Islet of Langerhans (tissue), 1 donor: ENCODE results near the gene ADARB1.

ENCODE experiments used
- FAIRE-seq: peaks from one replicate; lab custom pipeline; 2011; peaks lifted over from hg19 to GRCh38; lab: Jason Lieb, UNC

ADARB1 gene

DNA sequence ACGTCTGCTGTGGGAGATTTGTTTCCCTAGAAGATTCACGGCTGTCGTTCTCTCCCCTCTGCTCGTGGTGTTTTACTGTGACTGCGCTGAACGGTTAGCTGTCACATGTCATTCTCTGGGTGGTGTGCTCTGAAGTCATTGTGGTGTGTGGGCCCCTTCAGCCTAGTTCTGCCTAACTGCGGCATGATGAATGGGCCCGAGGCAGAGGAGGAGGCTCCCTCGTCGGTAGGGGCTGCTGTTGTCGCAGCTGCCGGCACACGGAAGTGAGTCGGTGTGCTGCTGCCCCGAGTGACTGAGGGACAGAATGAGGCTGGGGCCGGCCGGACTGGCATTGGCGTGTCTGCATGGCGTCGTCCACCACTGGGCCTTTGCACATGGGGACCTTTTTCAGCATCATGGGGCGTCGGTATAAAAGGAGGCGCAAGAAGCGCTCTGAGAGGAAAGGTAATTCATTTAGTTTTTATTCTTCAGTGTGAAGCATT is 77.9 kb downstream of the ADARB1 start:
- FAIRE-seq, result no peak

DNA sequence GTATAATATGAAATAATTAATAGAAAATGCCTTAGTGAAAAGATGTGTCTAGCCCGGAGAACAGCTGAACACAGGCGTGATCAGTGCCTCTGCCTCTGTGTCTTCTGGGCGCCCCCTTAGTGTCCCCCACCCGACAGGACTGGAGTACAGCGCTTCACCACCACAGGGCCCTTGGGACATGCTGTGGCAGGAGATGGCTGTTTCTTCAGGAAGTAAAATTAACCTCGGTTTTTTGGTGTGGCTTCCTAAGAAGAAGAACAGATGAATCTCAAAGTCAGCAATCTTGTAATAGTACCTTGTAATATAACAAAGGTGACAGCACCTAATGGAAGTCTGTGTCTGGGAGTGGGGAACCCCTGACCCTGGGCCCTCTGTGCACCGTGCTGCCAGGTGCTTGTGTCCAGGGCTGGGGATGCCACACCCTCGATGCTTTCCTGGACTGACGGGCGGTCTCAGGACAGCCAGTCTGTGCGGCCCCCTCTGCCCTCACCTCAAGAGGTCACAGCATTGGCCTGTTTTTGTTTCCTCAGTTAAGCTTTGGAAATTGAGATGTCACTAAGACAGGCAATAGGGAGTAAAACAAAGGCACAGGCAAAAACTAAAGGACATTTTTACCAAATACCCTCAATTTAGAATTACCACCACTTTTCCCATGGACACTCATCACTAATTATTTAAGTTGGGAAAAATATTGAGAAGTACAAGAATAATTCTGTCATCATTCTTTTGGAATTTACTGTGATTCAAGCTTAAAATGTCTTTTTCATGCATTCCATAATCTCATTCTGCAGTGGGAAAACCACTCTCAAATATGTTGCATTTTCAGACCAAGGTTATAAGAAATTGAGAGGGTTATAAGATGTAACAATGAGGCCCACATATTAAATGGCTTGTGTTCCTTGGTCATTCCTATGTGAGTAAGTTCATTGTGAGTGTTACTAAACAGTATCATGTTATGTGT is 79.3 kb downstream of the ADARB1 start:
- FAIRE-seq, result no peak

DNA sequence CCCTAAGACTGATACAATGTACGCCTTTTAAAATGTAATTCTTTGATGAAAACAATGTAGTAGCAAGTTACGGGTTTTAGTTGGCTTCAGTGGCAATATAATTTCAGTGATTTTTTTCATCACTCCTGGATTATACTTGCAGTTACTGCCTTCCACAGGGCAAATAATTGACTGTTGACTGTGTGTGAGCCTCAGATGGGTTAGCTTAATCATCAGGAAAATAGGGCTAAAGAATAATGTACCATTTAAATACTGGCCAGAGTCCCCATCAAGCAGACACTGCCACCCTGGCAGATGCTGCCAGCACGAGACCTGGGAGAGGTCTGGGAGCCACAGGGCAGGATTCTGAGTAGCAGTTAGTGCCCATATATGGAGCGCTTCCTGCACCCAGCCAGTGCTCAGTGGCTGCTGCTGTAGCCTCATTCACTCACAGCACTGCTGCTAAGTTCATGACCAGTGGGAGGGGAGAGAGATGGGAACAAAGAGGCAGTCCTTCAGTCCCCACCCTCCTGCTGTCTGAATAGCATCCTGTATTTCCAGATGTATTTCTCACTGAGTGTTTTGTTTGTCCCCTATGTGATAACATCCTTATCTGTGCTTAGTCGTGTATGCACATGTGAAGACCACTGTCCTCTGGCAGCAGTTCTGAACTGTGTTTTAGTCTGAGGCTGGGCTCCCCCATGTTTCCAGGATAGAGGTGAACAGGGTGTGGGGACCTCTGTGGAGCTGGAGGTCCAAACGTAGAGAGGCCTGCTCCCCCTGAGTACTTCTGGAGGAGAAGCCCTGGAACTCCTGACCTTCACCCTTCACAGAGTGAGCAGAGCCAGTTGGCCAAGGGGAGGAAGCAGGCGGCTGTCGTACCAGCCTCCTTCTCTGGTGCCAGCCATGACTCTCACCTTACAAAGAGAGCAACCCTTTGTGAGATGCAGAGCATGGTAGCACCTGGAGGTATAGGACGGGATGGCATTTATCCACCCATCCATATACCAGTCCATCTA is 80.4 kb downstream of the ADARB1 start:
- no peak for FAIRE-seq

DNA sequence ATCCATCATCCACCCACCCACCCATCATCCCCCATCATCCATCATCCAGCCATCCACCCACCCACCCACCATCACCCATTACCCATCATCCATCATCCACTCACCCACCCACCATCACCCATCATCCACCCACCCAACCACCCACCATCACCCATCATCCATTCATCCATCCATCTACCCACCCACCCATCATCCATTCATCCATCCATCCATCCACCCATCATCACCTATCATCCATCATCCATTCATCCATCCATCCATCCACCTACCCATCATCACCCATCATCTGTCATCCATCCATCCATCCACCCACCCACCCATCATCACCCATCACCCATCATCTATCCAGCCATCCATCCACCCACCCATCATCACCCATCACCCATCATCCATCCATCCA is 81.5 kb downstream of the ADARB1 start:
- FAIRE-seq, result no peak

DNA sequence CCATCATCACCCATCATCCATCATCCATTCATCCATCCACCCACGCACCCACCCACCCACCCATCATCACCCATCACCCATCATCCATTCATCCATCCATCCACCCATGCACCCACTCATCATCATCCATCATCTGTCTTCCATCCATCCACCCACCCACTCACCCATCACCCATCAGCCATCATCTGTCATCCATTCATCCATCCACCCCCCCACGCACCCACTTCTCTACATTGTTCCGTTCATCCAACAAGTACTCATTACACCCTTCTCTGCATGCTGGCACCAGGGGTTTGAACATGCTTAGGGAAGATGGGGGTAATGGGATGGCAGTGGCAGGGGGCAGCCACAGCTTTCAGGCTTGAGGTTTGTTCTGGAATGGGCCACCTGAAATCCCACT is 82.1 kb downstream of the ADARB1 start:
- FAIRE-seq, result no peak

DNA sequence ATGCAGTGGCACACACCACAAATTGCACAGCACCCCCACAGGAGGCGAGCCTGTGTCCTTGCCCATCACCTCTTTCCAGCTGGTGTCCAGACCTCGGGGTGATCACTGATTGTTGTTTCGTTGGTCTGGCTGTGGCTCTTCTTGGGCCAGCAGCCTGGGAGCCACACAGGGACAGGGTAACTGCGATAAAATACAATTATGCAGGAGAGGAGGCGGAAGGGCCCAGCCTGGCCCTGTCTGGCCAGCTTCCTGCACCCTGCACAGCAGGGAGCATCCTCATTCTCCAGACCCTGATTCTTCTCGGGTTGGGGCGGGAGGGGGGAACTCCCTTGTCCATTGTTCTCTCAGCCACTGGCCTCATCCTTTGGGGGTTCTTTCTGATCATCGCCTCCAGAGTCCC is 83.6 kb downstream of the ADARB1 start:
- FAIRE-seq, result no peak

DNA sequence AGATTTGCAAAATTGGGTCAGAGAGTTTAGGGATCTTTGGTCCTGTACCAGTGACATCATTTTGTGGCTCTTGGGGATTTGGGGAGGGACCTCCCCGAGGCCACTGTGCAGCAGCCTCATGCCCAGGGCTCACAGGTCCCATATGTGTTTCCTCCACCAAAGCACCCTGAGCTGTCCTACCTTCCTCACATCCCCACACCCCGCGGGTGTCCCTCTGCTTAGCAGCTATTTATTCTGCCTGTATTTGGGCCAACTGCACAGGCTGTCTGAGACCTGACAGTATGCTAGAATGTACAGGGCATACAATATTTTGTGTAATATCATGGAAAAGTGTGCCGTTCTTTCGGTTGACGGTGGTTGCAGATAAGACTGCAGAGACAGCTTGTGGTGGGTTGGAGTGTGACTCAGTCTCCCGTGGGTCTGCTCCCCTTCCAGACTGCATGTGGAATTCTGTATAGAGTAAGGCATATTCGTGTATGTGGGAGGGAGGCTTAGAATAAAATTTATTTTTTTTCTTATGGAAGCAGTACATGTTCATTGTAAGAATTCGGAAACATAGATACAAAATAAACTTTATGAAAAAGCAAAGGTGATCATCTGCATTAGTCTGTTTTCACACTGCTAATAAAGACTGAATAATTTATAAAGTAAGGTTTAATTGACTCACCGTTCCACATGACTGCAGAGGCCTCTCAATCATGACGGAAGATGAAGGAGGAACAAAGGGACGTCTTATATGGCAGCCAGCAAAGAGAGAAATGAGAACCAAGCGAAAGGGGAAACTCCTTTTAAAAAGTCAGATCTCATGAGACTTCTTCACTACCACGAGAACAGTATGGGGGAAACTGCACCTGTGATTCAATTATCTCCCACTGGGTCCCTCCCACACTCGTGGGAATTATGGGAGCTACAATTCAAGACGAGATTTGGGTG is 84.4 kb downstream of the ADARB1 start:
- FAIRE-seq, result no peak

DNA sequence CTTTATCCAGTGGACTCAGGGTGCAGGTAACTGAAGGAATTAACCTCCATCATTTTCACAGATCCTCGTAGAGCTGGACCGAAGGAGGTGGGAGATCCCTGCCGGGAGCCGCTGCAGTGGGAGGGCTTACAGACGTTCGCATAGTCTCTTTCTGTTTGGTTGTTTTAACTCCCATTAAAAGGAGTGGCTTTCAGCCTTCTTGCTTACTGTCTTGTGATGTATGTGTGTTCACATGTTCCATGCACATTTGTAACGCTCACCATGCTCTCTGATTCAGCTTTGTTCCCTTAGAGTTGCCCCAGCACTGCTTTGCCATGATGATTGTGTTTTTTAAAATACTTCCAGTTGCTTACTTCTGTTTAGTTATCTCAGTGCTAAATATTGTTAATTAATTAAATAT is 85.8 kb downstream of the ADARB1 start:
- FAIRE-seq, result no peak

DNA sequence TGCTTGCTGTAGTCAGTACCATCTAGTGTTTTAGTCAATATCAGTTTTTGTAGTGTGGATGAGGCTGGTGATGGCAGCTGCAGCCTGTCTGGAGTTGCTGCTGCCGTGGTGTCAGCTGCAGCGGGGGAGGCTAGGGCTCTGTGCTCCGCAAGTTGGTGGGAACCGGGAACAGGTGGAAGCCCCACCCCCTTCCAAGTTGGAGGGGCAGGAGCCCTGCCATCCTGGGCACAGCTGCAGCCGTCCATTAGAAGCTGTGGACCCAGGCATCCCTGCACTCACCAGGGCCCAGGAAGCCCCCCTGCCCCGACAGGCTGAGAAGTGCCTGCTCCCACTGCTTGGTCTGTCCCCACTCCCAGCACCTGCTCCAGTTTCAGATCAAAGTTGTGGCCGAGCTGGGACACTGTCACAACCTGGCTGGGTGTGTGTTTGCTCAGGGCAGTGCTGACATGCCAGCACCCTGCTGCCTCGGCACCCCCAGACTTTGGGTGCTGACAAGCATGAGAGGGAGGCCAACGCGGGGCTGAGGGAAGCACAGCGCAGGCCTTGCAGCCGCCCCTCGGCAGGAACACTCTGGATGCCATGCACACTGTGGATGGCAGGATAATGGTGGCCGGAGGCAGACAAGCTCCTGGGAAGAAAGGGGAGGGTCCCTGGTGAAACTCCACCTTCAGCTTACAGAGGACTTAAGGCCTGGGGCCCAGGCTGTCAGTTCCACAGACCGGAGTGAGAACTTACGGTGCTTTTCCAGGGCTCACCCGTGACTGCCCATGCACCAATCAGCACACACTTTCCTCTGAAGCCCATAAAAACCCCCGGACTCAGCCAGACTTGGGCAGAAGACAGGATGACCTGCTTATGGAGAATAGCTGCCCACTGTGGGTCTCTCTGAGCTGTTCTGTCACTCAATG is 86.9 kb downstream of the ADARB1 start:
- no peak for FAIRE-seq

DNA sequence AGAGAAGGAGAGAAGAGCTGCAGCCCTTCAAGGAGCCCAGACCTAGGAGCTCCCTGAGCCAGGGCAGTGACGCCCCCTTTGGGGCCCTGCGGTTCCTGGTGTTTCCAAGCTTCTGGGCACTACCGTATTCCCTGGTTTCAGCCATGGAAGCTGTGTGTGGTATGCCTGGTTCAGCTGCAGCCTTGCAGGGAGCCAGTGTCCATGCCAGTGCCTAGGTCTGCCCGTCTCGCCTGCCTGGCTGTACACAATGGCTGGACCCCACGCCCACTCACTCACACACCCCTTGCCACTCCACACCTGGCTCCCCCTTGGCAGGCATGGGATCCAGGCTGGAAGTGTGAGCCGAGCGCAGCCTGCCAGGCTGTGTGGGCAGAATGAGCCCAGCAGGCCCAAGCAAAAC is 87.7 kb downstream of the ADARB1 start:
- FAIRE-seq, result no peak

DNA sequence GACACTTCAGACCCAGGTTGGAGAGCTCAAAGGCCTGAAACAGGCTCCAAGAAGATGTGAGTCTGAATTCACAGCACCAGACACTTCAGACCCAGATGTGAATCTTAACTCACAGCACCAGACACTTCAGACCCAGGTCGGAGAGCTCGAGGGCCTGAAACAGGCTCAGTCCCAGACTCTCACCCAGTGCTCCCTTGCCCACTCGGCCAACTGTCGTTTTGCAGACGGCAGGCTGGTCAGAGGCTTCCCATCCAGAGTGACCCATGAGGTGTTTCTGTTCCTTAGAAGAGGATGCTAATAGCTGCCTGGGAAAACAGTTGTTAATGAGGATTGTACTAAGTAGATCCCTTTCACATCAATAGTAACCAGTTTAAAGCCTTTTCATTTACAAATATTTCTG is 88.4 kb downstream of the ADARB1 start:
- FAIRE-seq, result no peak

DNA sequence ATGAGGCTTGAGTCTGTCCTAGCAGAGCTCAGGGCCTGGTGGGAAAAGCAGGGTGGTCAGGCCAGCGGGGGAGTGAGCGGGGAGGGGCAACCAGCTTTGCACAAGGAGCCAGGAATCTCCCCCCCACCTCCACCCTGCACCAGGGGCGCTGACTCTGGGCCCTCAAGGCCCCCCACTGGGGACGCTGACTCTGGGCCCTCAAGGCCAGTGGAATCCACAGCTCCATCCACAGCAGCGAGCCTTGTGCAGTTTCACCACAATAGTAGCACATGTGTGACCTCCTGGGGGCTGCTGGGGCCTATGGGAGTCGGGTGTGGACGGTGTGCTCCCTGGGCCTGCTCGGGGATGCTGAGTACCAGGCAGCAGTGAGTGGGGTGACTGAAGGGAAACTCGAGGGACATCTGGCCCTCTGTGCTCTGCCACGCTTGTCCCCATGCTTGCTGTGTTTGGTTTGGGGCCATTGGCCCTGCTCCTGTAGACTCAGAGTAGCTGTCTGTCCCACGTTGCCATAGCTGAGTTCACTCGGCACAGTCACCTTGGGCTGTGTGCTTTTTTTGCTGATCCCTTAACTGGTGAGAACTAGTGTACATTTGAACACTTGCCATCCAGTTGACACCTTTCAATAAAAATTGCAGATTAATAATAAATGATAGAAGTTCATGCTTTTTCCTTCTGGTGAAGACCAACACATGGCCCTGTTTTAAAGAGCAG is 89.2 kb downstream of the ADARB1 start:
- no peak for FAIRE-seq

DNA sequence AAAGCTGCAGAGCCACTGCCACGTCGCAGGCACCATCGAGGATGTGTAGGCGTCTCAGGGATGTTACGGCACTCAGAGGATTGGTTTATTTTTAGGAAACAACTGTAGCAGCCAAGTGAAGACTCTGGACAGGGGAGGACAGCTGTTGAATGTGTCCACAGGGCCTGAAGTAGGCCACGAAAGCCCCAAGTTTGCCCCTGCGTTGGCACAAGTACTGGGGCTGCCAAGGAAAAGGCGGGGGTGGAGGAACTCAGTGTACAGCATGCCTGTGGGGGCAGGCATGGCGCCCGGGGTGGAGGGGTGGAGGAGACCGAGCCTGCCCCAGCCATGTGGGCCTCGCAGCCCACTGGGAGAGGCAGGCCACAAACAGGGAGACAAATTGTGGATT is 89.7 kb downstream of the ADARB1 start:
- no peak for FAIRE-seq

DNA sequence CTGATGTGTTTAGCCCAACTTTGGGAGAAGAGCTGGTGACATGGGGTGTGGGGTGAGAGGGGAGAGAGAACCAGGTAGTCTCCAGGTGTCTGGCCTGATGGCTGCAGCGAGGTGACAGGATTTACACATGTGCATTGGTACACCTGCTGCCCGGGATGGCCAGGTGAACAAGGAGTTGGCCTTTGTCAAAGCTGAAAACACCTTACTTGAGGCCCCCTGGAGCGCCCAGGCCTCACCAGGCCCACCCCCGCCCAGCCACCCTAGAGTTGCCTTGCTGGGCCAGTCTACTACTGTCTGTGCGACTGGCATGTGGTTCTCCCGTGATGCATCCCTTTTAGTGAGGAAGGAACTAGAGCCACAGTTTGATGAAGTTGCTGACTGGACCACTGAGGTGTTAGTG is 90.5 kb downstream of the ADARB1 start:
- no peak for FAIRE-seq

DNA sequence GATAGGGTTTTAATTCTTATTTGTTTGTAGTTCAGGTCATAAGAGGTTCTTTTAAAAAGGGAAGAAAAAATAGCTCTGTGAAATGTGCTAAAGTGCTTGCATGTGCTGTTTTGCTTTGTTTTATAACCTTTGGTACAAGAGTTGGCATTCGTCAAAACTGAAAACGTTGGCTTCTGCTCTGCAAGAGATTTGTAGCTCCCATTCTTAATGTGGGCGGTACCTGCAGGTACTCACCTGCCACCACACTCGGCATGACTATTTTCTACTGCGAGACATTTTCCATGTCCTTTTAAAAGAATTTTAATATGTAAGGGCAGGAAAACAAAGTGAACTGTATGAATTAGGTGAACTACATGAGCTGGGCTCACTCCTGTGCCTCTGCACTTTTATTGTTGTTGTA is 92.6 kb downstream of the ADARB1 start:
- no peak for FAIRE-seq

DNA sequence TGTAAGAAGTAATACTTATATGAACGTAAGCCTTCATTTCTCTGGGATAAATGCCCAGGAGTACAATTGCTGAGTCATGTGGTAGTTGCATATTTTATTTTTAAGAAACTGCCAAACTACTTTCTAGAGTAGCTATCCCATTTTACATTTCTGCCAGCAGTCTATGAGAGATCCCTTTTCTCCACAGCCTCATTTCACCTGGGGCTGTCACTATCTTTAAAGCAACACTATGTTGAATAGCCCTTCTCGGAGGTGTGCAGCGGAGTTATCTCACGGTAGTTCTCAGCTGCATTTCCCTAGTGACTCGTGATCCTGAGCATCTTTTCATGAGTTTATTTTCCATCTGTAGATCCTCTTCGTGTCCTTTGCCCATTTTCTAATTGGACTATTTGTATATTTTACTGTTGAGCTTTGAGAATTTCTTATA is 93.4 kb downstream of the ADARB1 start:
- FAIRE-seq, result no peak

DNA sequence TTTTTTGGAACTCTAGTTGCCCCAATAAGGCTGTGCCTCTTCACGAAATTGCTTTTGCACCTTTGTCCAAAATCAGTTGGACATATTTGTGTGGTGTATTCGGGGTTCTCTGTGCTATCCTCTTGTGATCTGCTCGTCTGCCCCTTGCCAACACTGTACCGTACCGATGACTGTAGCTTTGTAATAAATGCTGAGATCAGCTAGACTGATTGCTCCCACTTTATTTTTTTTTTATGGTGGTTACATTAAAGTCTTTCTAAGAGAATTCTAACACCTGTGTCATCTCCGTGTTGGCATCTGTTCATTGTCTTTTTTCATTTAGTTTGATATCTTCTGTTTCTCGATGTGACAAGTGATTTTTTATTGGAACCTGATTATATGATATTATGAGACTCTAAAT is 94.1 kb downstream of the ADARB1 start:
- FAIRE-seq, result no peak

DNA sequence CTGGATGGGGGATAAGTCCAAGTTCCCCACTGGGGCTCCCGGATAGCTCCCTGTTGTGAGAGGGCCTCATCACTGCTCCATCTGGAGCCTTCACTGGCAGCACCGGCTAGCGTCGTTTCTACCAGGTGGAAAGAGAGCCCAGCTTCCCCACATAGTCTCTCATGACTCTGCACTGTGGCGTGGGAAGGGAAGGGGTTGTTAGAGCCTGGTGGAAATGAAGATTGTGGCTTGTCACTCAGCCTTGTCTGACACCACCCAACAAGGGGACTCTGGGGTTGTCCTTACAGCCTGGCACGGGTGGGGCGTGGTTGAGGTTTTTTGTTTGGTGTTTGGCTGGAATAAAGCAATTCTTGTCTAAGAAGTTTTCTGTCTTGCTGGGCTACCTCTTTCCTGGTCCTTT is 94.6 kb downstream of the ADARB1 start:
- no peak for FAIRE-seq

DNA sequence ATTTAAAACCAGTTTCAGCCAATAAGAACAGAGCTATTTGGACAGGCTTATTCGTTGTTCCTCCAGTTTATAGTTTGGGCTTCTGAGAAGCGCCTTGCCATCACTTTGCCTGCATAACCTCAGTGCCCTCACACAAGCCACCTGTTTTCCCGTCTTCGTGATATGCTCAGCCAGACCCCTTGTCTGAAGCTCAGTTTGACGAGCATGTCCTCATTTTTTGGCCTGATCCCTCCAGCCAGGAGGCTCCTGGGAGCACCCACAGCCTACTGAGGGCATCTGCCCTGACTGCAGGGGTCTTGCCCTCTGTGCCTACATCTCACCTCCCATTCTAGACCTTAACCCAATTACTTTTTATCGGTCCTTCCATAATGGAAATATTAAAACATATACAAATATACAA is 95.3 kb downstream of the ADARB1 start:
- FAIRE-seq, result no peak

DNA sequence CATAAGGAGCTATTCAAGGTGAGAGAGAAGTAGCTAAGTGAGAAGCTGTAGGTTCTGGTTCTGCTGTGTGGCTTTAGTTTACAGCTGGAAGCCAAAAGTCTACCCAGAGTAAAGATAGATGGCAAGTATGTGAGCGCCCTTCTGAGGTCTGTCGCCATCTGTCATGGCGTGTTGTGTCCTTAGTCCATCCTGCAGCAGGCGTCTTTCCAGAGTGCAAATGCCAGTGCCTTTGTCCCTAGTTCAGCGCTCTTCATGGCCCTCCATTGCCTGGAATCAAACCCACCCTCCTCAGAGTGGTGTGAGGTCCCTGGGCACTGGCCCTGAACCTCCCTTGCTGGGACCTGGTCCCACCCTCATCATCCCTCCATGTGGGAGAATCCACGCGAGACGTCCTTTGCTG is 96.6 kb downstream of the ADARB1 start:
- FAIRE-seq, result no peak
